H9 (cell line): ENCODE results near the gene ZNF92. TPM values are rescaled to one million over a fixed set of nuclear protein-coding genes. Genes with fewer than 3 reads are reported as not detected.

Experiments
- DNase-seq: peaks from one replicate; pipeline ENCODE4 v3.0.0-alpha.2; 2017
- H2AFZ ChIP-seq: one replicate; pipeline ENCODE4 v1.6.1; 2013; ENCODE audit warnings: mild to moderate bottlenecking, low read length, control low read depth, moderate library complexity
- H2AK5ac ChIP-seq: 2 replicates; pipeline ENCODE4 v1.6.1; 2013; ENCODE audit warnings: low read length, control low read depth, mixed read lengths; ENCODE audit not compliant: insufficient read length
- H2BK120ac ChIP-seq: one replicate; pipeline ENCODE4 v1.6.1; 2013; ENCODE audit warnings: low read depth, mild to moderate bottlenecking, low read length, control low read depth, inconsistent platforms; ENCODE audit not compliant: poor library complexity, severe bottlenecking
- H2BK12ac ChIP-seq: 2 replicates; pipeline ENCODE4 v1.6.1; 2013; ENCODE audit warnings: low read length, control low read depth, mixed read lengths, low read depth; ENCODE audit not compliant: insufficient read length
- H2BK15ac ChIP-seq: 2 replicates; pipeline ENCODE4 v1.6.1; 2013; ENCODE audit warnings: low read depth, low read length, control low read depth
- H2BK20ac ChIP-seq: one replicate; pipeline ENCODE4 v1.6.1; 2013; ENCODE audit warnings: low read depth, mild to moderate bottlenecking, low read length, control low read depth, inconsistent platforms; ENCODE audit not compliant: poor library complexity, severe bottlenecking
- H2BK5ac ChIP-seq: 2 replicates; pipeline ENCODE4 v1.6.1; 2013; ENCODE audit warnings: low read length, control low read depth, mixed read lengths; ENCODE audit not compliant: insufficient read length
- H3K14ac ChIP-seq: 2 replicates; pipeline ENCODE4 v1.6.1; 2013; ENCODE audit warnings: low read length, control low read depth; ENCODE audit not compliant: insufficient read depth
- H3K18ac ChIP-seq: 2 replicates; pipeline ENCODE4 v1.6.1; 2013; ENCODE audit warnings: low read depth, mild to moderate bottlenecking, mixed read lengths, low read length, control low read depth; ENCODE audit not compliant: insufficient read length
- H3K23ac ChIP-seq: 2 replicates; pipeline ENCODE4 v1.6.1; 2013; ENCODE audit warnings: low read length, control low read depth, mixed read lengths, low read depth; ENCODE audit not compliant: insufficient read length
- H3K23me2 ChIP-seq: 2 replicates; pipeline ENCODE4 v1.6.1; 2013; ENCODE audit warnings: low read depth, mild to moderate bottlenecking, mixed read lengths, low read length, control low read depth; ENCODE audit not compliant: insufficient read length, poor library complexity, severe bottlenecking
- H3K27ac ChIP-seq: 2 replicates; pipeline ENCODE4 v1.5.1; 2013; ENCODE audit warnings: low read length, control low read depth, mixed read lengths, low read depth; ENCODE audit not compliant: insufficient read length
- H3K27me3 ChIP-seq: 2 replicates; pipeline ENCODE4 v1.6.1; 2013; ENCODE audit warnings: low read length, control low read depth, inconsistent platforms; ENCODE audit not compliant: insufficient read depth
- H3K4ac ChIP-seq: 2 replicates; pipeline ENCODE4 v1.6.1; 2013; ENCODE audit warnings: low read depth, mild to moderate bottlenecking, control low read depth, inconsistent platforms, low read length, moderate library complexity
- H3K4me1 ChIP-seq: 2 replicates; pipeline ENCODE4 v1.6.1; 2013; ENCODE audit warnings: low read length, control low read depth, inconsistent platforms; ENCODE audit not compliant: insufficient read depth
- H3K4me2 ChIP-seq: 2 replicates; pipeline ENCODE4 v1.6.1; 2013; ENCODE audit warnings: low read length, control low read depth, mixed read lengths; ENCODE audit not compliant: insufficient read length, insufficient read depth
- H3K56ac ChIP-seq: 2 replicates; pipeline ENCODE4 v1.6.1; 2013; ENCODE audit warnings: low read depth, mild to moderate bottlenecking, mixed read lengths, low read length, control low read depth; ENCODE audit not compliant: insufficient read length
- H3K79me1 ChIP-seq: 2 replicates; pipeline ENCODE4 v1.6.1; 2013; ENCODE audit warnings: low read depth, mild to moderate bottlenecking, moderate library complexity, low read length, control low read depth, inconsistent platforms; ENCODE audit not compliant: insufficient read depth, poor library complexity, severe bottlenecking
- H3K79me2 ChIP-seq: 2 replicates; pipeline ENCODE4 v1.6.1; 2013; ENCODE audit warnings: low read length, control low read depth, inconsistent platforms; ENCODE audit not compliant: insufficient read depth
- H3K9ac ChIP-seq: 2 replicates; pipeline ENCODE4 v1.6.1; 2013; ENCODE audit warnings: low read length, control low read depth, mixed read lengths; ENCODE audit not compliant: insufficient read length; ENCODE audit errors: extremely low read depth
- H3K9me3 ChIP-seq: one replicate; pipeline ENCODE4 v1.6.1; 2013; ENCODE audit warnings: low read depth, low read length, inconsistent platforms; ENCODE audit not compliant: control insufficient read depth
- H3T11ph ChIP-seq: one replicate; pipeline ENCODE4 v1.6.1; 2013; ENCODE audit warnings: mild to moderate bottlenecking, low read length, control low read depth, inconsistent platforms
- H4K20me1 ChIP-seq: one replicate; pipeline ENCODE4 v1.6.1; 2013; ENCODE audit not compliant: control insufficient read depth, insufficient read length, insufficient read depth
- H4K5ac ChIP-seq: 2 replicates; pipeline ENCODE4 v1.6.1; 2013; ENCODE audit warnings: low read depth, mild to moderate bottlenecking, mixed read lengths, low read length, control low read depth; ENCODE audit not compliant: insufficient read length
- H4K8ac ChIP-seq: replicated peaks from 2 replicates; pipeline ENCODE4 v1.6.1; 2013; ENCODE audit warnings: low read length, control low read depth, mixed read lengths, low read depth; ENCODE audit not compliant: insufficient read length
- H4K91ac ChIP-seq: 2 replicates; pipeline ENCODE4 v1.6.1; 2013; ENCODE audit warnings: low read depth, mild to moderate bottlenecking, moderate library complexity, mixed read lengths, low read length, control low read depth; ENCODE audit not compliant: insufficient read length
- H3K27ac Mint-ChIP-seq, 3 experiments: 2 replicates in 2 of 3; 3 replicates in 1 of 3; pipeline ENCODE4 v1.8.0; 2020 to 2021; ENCODE audit warnings: mixed read lengths in 3 of 3, mild to moderate bottlenecking in 1 of 3, moderate library complexity in 1 of 3
- H3K27me3 Mint-ChIP-seq: 2 replicates; pipeline ENCODE4 v1.8.0; 2021; ENCODE audit warnings: low read depth, mild to moderate bottlenecking, moderate library complexity, mixed read lengths
- H3K36me3 Mint-ChIP-seq, 3 experiments: 2 replicates in 2 of 3; 3 replicates in 1 of 3; pipeline ENCODE4 v1.8.0; 2020 to 2021; ENCODE audit warnings: low read depth in 3 of 3, mixed read lengths in 3 of 3; ENCODE audit not compliant: insufficient read depth in 1 of 3
- H3K4me1 Mint-ChIP-seq, 2 experiments: 2 replicates each; pipeline ENCODE4 v1.8.0; 2020; ENCODE audit warnings: mixed read lengths in 2 of 2
- H3K4me3 Mint-ChIP-seq, 2 experiments: 2 replicates in 1 of 2; 3 replicates in 1 of 2; pipeline ENCODE4 v1.8.0; 2020 to 2021; ENCODE audit warnings: mild to moderate bottlenecking in 2 of 2, mixed read lengths in 2 of 2, moderate library complexity in 1 of 2
- H3K9me3 Mint-ChIP-seq, 2 experiments: 2 replicates in 1 of 2; 3 replicates in 1 of 2; pipeline ENCODE4 v1.8.0; 2020; ENCODE audit warnings: mild to moderate bottlenecking in 2 of 2, mixed read lengths in 2 of 2, moderate library complexity in 1 of 2
- CTCF ChIP-seq: fragments of 200-600 bp; sonication (generic); conservative IDR thresholded peaks from 3 replicates; pipeline ENCODE4 v1.8.0; 2021; ENCODE audit warnings: antibody characterized with exemption, mild to moderate bottlenecking
- WGBS: extraction: QIAGEN DNeasy Blood & Tissue Kit; methylation state at CpG from one replicate; pipeline ENCODE4 v1.1.7; 2013; ENCODE audit warnings: missing lambda C conversion rate, low lambda C conversion rate, mixed read lengths; ENCODE audit not compliant: insufficient read length; ENCODE audit errors: extremely low coverage; 5-methylcytosine and 5-hydroxymethylcytosine counted together
- total RNA-seq: library from RNA; stranded (reverse); gene quantifications from 2 replicates; pipeline ENCODE4 v1.2.1, GENCODE V29; 2021

The ZNF92 gene
- total RNA-seq, 1 experiment from 2014 or later = 32.4 TPM

GRCh38 chr7:65382452-65382851, 8.8 kb downstream of the ZNF92 start:
- H3K79me1 ChIP-seq = peaks cover 3% of the 10 kb centered on the region
- DNase-seq = no peak
- peaks cover 41% of the 10 kb centered on the region; the same call in 1 of the 2 replicates for H3K79me2 ChIP-seq
- TF ChIP-seq CTCF = no peak
- H3K18ac ChIP-seq = no peak overlapping the region
- H2BK120ac ChIP-seq = no peak overlapping the region
- H3K23me2 ChIP-seq = no peaks in the 10 kb centered on the region
- peaks cover 2% of the 10 kb centered on the region; the same call in 1 of the 2 replicates for H3K4me1 ChIP-seq
- H2BK20ac ChIP-seq = no peak overlapping the region
- H2BK15ac ChIP-seq = no peak overlapping the region
- H2AK5ac ChIP-seq = no peak overlapping the region
- H4K5ac ChIP-seq = no peak overlapping the region
- H3K9me3 Mint-ChIP-seq = no peaks in the 10 kb centered on the region
- H3K27me3 ChIP-seq = no peaks in the 10 kb centered on the region
- no peak overlapping the region for H3K27ac Mint-ChIP-seq
- H3K23ac ChIP-seq = no peak overlapping the region
- H3K4me1 Mint-ChIP-seq = peaks cover 48 to 51% of the 10 kb centered on the region in 2 experiments
- H2AFZ ChIP-seq = no peak overlapping the region
- H3K27me3 Mint-ChIP-seq = no peaks in the 10 kb centered on the region
- H4K91ac ChIP-seq = no peak overlapping the region
- no peak overlapping the region for H3K56ac ChIP-seq
- H3K14ac ChIP-seq = no peak overlapping the region
- no peak overlapping the region for H3K27ac ChIP-seq
- H2BK5ac ChIP-seq = no peak overlapping the region
- H3K4me2 ChIP-seq = peak overlapping the region; percentile 47
- no peaks in the 10 kb centered on the region for H3K9me3 ChIP-seq
- H3K4ac ChIP-seq = no peak overlapping the region
- H3K36me3 Mint-ChIP-seq = peaks cover 22 to 26% (median 26%) of the 10 kb centered on the region in 3 experiments; a peak in 6 of 7 replicates
- no peak overlapping the region for H2BK12ac ChIP-seq
- H3K9ac ChIP-seq = no peak overlapping the region
- no CpG with 5 or more reads among the region's 3 CpGs for WGBS
- H4K8ac ChIP-seq = no peak overlapping the region
- no peak overlapping the region for H3T11ph ChIP-seq
- H3K4me3 Mint-ChIP-seq = no peak overlapping the region; a peak in 1 of 5 replicates
- H4K20me1 ChIP-seq = no peaks in the 10 kb centered on the region
